ENCODE measurements around the gene KCNJ16. TPM values are rescaled to one million over a fixed set of nuclear protein-coding genes. Genes with fewer than 3 reads are reported as not detected.

The KCNJ16 gene
- total RNA-seq, 4 donors from 2014 or later = 0.49 to 0.66 (median 0.51) TPM; not detected in 1

GRCh38 chr17:70071127-70071526, 3.9 kb upstream of the KCNJ16 start:
- TF ChIP-seq, protein P1, sequence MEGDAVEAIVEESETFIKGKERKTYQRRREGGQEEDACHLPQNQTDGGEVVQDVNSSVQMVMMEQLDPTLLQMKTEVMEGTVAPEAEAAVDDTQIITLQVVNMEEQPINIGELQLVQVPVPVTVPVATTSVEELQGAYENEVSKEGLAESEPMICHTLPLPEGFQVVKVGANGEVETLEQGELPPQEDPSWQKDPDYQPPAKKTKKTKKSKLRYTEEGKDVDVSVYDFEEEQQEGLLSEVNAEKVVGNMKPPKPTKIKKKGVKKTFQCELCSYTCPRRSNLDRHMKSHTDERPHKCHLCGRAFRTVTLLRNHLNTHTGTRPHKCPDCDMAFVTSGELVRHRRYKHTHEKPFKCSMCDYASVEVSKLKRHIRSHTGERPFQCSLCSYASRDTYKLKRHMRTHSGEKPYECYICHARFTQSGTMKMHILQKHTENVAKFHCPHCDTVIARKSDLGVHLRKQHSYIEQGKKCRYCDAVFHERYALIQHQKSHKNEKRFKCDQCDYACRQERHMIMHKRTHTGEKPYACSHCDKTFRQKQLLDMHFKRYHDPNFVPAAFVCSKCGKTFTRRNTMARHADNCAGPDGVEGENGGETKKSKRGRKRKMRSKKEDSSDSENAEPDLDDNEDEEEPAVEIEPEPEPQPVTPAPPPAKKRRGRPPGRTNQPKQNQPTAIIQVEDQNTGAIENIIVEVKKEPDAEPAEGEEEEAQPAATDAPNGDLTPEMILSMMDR (IDR thresholded peaks at IDR 0.05; ENCODE audit: low read depth) = no peak

- TF ChIP-seq, protein P1 (IDR thresholded peaks at IDR 0.05; ENCODE audit: low read depth) = no peak
Observed at GRCh38 chr17:70071620-70072019, 3.4 kb upstream of the KCNJ16 start.

- TF ChIP-seq, protein P1 (IDR thresholded peaks at IDR 0.05; ENCODE audit: low read depth) = no peak
Observed at GRCh38 chr17:70072546-70073309, 2.3 kb upstream of the KCNJ16 start.

- TF ChIP-seq, protein P1 (IDR thresholded peaks at IDR 0.05; ENCODE audit: low read depth) = no peak
Observed at GRCh38 chr17:70073310-70073709, 1.7 kb upstream of the KCNJ16 start.

DNA sequence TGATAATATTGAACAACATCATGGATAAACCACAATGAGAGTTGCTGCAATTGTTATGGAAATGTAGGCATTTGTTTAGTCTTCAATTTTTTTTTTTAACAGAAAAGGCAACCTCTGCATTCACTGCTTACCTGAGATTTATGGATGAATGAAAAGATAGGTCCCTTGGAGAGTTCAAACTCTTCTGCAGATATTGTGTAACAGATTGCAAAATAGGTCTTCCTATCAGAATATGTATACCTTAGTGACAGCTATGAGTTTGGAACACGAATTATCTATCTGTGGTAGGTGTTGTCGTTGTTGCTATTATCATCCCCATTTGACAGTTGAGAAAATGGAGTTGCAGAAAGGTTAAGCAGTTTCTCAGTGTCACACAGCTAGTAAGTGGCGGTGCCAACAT, 1.2 kb upstream of the KCNJ16 start:
- TF ChIP-seq, protein P1 (IDR thresholded peaks at IDR 0.05; ENCODE audit: low read depth) = no peak

GRCh38 chr17:70074236-70074830, 692 bp upstream of the KCNJ16 start:
- TF ChIP-seq, protein P1 (IDR thresholded peaks at IDR 0.05; ENCODE audit: low read depth) = no peak

- TF ChIP-seq, protein P1 (IDR thresholded peaks at IDR 0.05; ENCODE audit: low read depth) = no peak
Observed at GRCh38 chr17:70076189-70076588, 1.2 kb downstream of the KCNJ16 start.

All from subcutaneous adipose tissue (tissue), 4 donors.